HepG2 (cell line): ENCODE data around the gene CCDC158. TPM values are rescaled to one million over a fixed set of nuclear protein-coding genes. Genes with fewer than 3 reads are reported as not detected.

ENCODE experiments used
- CC2D1A ChIP-seq: sonication (generic); formaldehyde crosslinking; IDR thresholded peaks from 2 replicates; pipeline ENCODE4 v1.8.1; 2023; ENCODE audit warnings: mild to moderate bottlenecking, missing genetic modification reagents
- KLF16 ChIP-seq, 2 experiments: sonication (generic) in 1 of 2; formaldehyde crosslinking in 1 of 2; IDR thresholded peaks; 2 replicates each; pipeline versions ENCODE4 v1.6.1 to v1.8.0; 2016 to 2023; ENCODE audit warnings: missing genetic modification reagents in 2 of 2, missing compliant biosample characterization in 1 of 2
- SIX4 ChIP-seq: sonication (generic); formaldehyde crosslinking; IDR thresholded peaks from 2 replicates; pipeline ENCODE4 v1.4.0; 2020; ENCODE audit warnings: missing genetic modification reagents
- SP140L ChIP-seq: sonication (generic); formaldehyde crosslinking; IDR thresholded peaks from 2 replicates; pipeline ENCODE4 v1.4.0; 2020; ENCODE audit warnings: missing genetic modification reagents, borderline replicate concordance
- ZFAT ChIP-seq: sonication (generic); formaldehyde crosslinking; conservative IDR thresholded peaks from 2 replicates; pipeline ENCODE4 v1.8.1; 2023; ENCODE audit warnings: missing genetic modification reagents, inconsistent platforms
- ZNF343 ChIP-seq: sonication (generic); formaldehyde crosslinking; IDR thresholded peaks from 2 replicates; pipeline ENCODE4 v1.4.0; 2020; ENCODE audit warnings: mild to moderate bottlenecking, missing genetic modification reagents
- ZNF598 ChIP-seq: sonication (generic); formaldehyde crosslinking; IDR thresholded peaks from 2 replicates; pipeline ENCODE4 v1.5.1; 2020; ENCODE audit warnings: mild to moderate bottlenecking, missing genetic modification reagents, borderline replicate concordance
- polyA plus RNA-seq, 8 experiments: library from polyadenylated mRNA; depleted of rRNA in 3 of 8; stranded (reverse) in 7 of 8; unstranded in 1 of 8; fragments of >200 nt; fragmentation: Illumina TruSeq in 4 of 8; extraction: Trizol in 4 of 8; gene quantifications; 2 replicates each; pipeline versions ENCODE4 v1.2.1 to v1.2.3, GENCODE V29; 2011 to 2016; ENCODE audit warnings: low read depth in 4 of 8, missing spikeins in 1 of 8, mixed read lengths in 1 of 8; ENCODE audit not compliant: insufficient read depth in 1 of 8
- total RNA-seq, 5 experiments: library from RNA; depleted of rRNA; stranded (reverse); fragments of >200 nt; fragmentation: Illumina TruSeq; extraction: Trizol; gene quantifications; 2 replicates each; pipeline ENCODE4 v1.2.3, GENCODE V29; 2016; ENCODE audit warnings: low read depth in 1 of 5
- TF ChIP-seq, protein P1 (sequence below): IDR thresholded peaks from 2 replicates; pipeline ENCODE4 v1.6.1; 2016; ENCODE audit warnings: low read depth, missing genetic modification reagents, missing compliant biosample characterization
- TF ChIP-seq, protein P2 (sequence below): sonication (generic); formaldehyde crosslinking; IDR thresholded peaks from 2 replicates; pipeline ENCODE4 v1.4.0; 2020; ENCODE audit warnings: missing genetic modification reagents
- TF ChIP-seq, protein P3 (sequence below): sonication (generic); formaldehyde crosslinking; IDR thresholded peaks from 2 replicates; pipeline ENCODE4 v1.9.0; 2021; ENCODE audit warnings: missing genetic modification reagents, borderline replicate concordance
- TF ChIP-seq, protein P4 (sequence below): sonication (generic); formaldehyde crosslinking; IDR thresholded peaks from 2 replicates; pipeline ENCODE4 v1.5.1; 2020; ENCODE audit warnings: mild to moderate bottlenecking, missing genetic modification reagents, moderate library complexity

Gene CCDC158
- total and polyA plus RNA-seq, 2 of the 13 experiments (the other 11 are each of a cell fraction or from before 2014, with no cell fraction given) = not detected

DNA sequence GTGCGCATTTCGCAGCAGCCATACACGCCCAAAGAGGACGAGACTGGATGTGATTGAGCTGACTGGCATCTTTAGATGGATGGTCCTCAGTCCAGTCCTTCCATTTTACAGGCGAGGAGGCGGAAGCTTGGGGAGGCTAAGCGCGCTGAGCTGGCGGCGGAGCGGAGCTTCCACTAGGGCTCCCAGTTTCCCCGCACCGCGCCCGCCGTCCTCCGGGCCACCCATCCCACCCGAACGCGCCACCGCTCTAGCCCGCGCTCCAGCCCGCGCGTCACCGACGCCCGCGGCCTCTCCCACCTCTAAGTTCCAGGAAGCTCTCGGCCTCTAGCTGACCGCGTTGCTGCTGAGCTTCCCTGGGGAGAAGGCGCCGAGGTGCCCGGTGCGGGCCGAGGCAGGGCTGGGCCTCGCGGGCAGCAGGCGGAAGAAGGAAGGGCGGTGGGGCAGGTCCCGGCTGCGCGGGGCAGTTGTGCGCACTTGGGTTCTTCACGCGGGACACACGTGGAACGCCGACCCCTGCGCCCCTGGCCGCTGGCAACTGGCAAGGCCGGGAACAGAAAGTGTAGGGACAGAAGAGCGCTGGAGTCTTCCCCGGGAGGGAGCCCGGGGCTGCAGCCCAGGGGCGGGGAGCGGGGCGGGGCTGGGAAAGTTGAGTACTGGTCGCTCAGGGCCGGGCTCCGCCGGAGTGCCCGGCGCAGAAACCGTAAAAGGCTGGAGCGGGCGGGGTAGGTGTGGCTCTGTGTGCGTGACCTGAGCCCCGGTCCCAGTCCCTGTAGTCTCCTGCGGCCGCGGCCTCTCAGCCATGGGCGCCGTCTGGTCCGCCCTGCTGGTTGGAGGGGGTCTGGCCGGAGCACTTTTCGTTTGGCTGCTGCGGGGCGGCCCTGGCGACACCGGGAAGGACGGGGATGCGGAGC is 114.7 kb downstream of the CCDC158 start, which contains the start of gene STBD1 (continued):
- TF ChIP-seq, protein P1, sequence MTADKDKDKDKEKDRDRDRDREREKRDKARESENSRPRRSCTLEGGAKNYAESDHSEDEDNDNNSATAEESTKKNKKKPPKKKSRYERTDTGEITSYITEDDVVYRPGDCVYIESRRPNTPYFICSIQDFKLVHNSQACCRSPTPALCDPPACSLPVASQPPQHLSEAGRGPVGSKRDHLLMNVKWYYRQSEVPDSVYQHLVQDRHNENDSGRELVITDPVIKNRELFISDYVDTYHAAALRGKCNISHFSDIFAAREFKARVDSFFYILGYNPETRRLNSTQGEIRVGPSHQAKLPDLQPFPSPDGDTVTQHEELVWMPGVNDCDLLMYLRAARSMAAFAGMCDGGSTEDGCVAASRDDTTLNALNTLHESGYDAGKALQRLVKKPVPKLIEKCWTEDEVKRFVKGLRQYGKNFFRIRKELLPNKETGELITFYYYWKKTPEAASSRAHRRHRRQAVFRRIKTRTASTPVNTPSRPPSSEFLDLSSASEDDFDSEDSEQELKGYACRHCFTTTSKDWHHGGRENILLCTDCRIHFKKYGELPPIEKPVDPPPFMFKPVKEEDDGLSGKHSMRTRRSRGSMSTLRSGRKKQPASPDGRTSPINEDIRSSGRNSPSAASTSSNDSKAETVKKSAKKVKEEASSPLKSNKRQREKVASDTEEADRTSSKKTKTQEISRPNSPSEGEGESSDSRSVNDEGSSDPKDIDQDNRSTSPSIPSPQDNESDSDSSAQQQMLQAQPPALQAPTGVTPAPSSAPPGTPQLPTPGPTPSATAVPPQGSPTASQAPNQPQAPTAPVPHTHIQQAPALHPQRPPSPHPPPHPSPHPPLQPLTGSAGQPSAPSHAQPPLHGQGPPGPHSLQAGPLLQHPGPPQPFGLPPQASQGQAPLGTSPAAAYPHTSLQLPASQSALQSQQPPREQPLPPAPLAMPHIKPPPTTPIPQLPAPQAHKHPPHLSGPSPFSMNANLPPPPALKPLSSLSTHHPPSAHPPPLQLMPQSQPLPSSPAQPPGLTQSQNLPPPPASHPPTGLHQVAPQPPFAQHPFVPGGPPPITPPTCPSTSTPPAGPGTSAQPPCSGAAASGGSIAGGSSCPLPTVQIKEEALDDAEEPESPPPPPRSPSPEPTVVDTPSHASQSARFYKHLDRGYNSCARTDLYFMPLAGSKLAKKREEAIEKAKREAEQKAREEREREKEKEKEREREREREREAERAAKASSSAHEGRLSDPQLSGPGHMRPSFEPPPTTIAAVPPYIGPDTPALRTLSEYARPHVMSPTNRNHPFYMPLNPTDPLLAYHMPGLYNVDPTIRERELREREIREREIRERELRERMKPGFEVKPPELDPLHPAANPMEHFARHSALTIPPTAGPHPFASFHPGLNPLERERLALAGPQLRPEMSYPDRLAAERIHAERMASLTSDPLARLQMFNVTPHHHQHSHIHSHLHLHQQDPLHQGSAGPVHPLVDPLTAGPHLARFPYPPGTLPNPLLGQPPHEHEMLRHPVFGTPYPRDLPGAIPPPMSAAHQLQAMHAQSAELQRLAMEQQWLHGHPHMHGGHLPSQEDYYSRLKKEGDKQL (CRISPR knock-in tag) = no peak
- TF ChIP-seq SP140L (no peak), SIX4 (no peak), ZFAT (CRISPR knock-in tag) (no peak), ZNF343 (CRISPR knock-in tag) (0 out of 2 replicates have a peak, but pooled peaks have one; percentile 44), ZNF598 (no peak), KLF16 (CRISPR knock-in tag; IDR thresholded peaks at IDR 0.05) (peak in 1 of 2 experiments; percentile 77; a peak in 2 of 4 replicates), CC2D1A (CRISPR knock-in tag) (no peak)
- TF ChIP-seq, protein P2, sequence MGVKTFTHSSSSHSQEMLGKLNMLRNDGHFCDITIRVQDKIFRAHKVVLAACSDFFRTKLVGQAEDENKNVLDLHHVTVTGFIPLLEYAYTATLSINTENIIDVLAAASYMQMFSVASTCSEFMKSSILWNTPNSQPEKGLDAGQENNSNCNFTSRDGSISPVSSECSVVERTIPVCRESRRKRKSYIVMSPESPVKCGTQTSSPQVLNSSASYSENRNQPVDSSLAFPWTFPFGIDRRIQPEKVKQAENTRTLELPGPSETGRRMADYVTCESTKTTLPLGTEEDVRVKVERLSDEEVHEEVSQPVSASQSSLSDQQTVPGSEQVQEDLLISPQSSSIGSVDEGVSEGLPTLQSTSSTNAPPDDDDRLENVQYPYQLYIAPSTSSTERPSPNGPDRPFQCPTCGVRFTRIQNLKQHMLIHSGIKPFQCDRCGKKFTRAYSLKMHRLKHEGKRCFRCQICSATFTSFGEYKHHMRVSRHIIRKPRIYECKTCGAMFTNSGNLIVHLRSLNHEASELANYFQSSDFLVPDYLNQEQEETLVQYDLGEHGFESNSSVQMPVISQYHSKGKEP (CRISPR knock-in tag) = no peak
- TF ChIP-seq, protein P3, sequence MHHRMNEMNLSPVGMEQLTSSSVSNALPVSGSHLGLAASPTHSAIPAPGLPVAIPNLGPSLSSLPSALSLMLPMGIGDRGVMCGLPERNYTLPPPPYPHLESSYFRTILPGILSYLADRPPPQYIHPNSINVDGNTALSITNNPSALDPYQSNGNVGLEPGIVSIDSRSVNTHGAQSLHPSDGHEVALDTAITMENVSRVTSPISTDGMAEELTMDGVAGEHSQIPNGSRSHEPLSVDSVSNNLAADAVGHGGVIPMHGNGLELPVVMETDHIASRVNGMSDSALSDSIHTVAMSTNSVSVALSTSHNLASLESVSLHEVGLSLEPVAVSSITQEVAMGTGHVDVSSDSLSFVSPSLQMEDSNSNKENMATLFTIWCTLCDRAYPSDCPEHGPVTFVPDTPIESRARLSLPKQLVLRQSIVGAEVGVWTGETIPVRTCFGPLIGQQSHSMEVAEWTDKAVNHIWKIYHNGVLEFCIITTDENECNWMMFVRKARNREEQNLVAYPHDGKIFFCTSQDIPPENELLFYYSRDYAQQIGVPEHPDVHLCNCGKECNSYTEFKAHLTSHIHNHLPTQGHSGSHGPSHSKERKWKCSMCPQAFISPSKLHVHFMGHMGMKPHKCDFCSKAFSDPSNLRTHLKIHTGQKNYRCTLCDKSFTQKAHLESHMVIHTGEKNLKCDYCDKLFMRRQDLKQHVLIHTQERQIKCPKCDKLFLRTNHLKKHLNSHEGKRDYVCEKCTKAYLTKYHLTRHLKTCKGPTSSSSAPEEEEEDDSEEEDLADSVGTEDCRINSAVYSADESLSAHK (CRISPR knock-in tag) = no peak
- TF ChIP-seq, protein P4, sequence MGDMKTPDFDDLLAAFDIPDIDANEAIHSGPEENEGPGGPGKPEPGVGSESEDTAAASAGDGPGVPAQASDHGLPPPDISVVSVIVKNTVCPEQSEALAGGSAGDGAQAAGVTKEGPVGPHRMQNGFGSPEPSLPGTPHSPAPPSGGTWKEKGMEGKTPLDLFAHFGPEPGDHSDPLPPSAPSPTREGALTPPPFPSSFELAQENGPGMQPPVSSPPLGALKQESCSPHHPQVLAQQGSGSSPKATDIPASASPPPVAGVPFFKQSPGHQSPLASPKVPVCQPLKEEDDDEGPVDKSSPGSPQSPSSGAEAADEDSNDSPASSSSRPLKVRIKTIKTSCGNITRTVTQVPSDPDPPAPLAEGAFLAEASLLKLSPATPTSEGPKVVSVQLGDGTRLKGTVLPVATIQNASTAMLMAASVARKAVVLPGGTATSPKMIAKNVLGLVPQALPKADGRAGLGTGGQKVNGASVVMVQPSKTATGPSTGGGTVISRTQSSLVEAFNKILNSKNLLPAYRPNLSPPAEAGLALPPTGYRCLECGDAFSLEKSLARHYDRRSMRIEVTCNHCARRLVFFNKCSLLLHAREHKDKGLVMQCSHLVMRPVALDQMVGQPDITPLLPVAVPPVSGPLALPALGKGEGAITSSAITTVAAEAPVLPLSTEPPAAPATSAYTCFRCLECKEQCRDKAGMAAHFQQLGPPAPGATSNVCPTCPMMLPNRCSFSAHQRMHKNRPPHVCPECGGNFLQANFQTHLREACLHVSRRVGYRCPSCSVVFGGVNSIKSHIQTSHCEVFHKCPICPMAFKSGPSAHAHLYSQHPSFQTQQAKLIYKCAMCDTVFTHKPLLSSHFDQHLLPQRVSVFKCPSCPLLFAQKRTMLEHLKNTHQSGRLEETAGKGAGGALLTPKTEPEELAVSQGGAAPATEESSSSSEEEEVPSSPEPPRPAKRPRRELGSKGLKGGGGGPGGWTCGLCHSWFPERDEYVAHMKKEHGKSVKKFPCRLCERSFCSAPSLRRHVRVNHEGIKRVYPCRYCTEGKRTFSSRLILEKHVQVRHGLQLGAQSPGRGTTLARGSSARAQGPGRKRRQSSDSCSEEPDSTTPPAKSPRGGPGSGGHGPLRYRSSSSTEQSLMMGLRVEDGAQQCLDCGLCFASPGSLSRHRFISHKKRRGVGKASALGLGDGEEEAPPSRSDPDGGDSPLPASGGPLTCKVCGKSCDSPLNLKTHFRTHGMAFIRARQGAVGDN (CRISPR knock-in tag) = peak; percentile 96
